Measurements from ENCODE around the gene CP.

DNA sequence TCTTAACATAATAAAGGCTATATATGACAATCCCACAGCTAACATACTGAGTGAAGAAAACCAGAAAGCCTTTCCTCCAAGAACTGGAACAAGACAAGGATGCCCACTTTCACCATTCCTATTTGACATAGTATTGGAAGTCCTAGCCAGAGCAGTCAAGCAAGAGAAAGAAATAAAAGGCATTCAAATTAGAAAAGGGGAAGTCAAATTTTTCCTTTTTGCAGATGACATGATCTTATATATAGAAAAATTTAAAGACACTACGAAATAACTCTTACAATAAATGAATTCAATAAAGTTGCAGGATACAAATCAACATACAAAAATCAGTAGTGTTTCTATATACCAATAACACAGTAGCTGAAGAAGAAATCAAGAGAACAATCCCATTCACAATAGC is 42.2 kb upstream of the CP start:
- no peak for TF ChIP-seq TCF12 (IDR thresholded peaks at IDR 0.05; ENCODE audit: low read depth)
- TF ChIP-seq EP300 (IDR thresholded peaks at IDR 0.05; ENCODE audit: borderline replicate concordance) = no peak
- TF ChIP-seq TAF1 (IDR thresholded peaks at IDR 0.05; ENCODE audit: low read depth) = no peak
- TF ChIP-seq TEAD4 (IDR thresholded peaks at IDR 0.05) = no peak
- TF ChIP-seq RAD21 (IDR thresholded peaks at IDR 0.05; ENCODE audit: low read depth) = no peak
- TF ChIP-seq, protein P1, sequence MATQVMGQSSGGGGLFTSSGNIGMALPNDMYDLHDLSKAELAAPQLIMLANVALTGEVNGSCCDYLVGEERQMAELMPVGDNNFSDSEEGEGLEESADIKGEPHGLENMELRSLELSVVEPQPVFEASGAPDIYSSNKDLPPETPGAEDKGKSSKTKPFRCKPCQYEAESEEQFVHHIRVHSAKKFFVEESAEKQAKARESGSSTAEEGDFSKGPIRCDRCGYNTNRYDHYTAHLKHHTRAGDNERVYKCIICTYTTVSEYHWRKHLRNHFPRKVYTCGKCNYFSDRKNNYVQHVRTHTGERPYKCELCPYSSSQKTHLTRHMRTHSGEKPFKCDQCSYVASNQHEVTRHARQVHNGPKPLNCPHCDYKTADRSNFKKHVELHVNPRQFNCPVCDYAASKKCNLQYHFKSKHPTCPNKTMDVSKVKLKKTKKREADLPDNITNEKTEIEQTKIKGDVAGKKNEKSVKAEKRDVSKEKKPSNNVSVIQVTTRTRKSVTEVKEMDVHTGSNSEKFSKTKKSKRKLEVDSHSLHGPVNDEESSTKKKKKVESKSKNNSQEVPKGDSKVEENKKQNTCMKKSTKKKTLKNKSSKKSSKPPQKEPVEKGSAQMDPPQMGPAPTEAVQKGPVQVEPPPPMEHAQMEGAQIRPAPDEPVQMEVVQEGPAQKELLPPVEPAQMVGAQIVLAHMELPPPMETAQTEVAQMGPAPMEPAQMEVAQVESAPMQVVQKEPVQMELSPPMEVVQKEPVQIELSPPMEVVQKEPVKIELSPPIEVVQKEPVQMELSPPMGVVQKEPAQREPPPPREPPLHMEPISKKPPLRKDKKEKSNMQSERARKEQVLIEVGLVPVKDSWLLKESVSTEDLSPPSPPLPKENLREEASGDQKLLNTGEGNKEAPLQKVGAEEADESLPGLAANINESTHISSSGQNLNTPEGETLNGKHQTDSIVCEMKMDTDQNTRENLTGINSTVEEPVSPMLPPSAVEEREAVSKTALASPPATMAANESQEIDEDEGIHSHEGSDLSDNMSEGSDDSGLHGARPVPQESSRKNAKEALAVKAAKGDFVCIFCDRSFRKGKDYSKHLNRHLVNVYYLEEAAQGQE (IDR thresholded peaks at IDR 0.05; ENCODE audit: low read depth) = no peak
- no peak for TF ChIP-seq EGR1 (IDR thresholded peaks at IDR 0.05)
- TF ChIP-seq, protein P2, sequence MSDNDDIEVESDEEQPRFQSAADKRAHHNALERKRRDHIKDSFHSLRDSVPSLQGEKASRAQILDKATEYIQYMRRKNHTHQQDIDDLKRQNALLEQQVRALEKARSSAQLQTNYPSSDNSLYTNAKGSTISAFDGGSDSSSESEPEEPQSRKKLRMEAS (IDR thresholded peaks at IDR 0.05) = no peak

Data from Ishikawa (cell line).